ENCODE measurements around the gene GALNT2.

The GALNT2 gene

GRCh38 chr1:230199034-230199433, 132.0 kb downstream of the GALNT2 start:
- no peaks in the 10 kb centered on the region for H3K9me3 ChIP-seq (ENCODE audit: control insufficient read depth, low read length)
- no peaks in the 10 kb centered on the region for H3K4me1 ChIP-seq (ENCODE audit: control insufficient read depth, insufficient read depth, low read length)
- peaks cover 30% of the 10 kb centered on the region for H3K36me3 ChIP-seq (ENCODE audit: control insufficient read depth, insufficient read depth, low read length, severe bottlenecking)
- no peaks in the 10 kb centered on the region for H3K27me3 ChIP-seq (replicated peaks; ENCODE audit: control insufficient read depth, insufficient read depth, low read length)
- H3K4me3 ChIP-seq (ENCODE audit: low read length), result no peak overlapping the region
- DNase-seq (ENCODE audit: low read depth), result no peak
- H3K9ac ChIP-seq (ENCODE audit: low read length), result no peak overlapping the region

- Histone ChIP-seq H3K9ac (ENCODE audit: low read length) (no peak overlapping the region), H3K9me3 (ENCODE audit: control insufficient read depth, low read length) (no peaks in the 10 kb centered on the region), H3K4me3 (ENCODE audit: low read length) (no peak overlapping the region), H3K4me1 (ENCODE audit: control insufficient read depth, insufficient read depth, low read length) (peaks cover 2% of the 10 kb centered on the region), H3K27me3 (replicated peaks; ENCODE audit: control insufficient read depth, insufficient read depth, low read length) (no peaks in the 10 kb centered on the region), H3K36me3 (ENCODE audit: control insufficient read depth, insufficient read depth, low read length, severe bottlenecking) (peaks cover 32% of the 10 kb centered on the region)
- no peak for DNase-seq (ENCODE audit: low read depth)
These were observed 132.5 kb downstream of the GALNT2 start for GRCh38 chr1:230199554-230199953.

- no peaks in the 10 kb centered on the region for H3K27me3 ChIP-seq (replicated peaks; ENCODE audit: control insufficient read depth, insufficient read depth, low read length)
- DNase-seq (ENCODE audit: low read depth), result no peak
- no peak overlapping the region for H3K4me3 ChIP-seq (ENCODE audit: low read length)
- no peak overlapping the region for H3K9ac ChIP-seq (ENCODE audit: low read length)
- H3K36me3 ChIP-seq (ENCODE audit: control insufficient read depth, insufficient read depth, low read length, severe bottlenecking), result peaks cover 36% of the 10 kb centered on the region
- H3K9me3 ChIP-seq (ENCODE audit: control insufficient read depth, low read length), result no peaks in the 10 kb centered on the region
- peaks cover 9% of the 10 kb centered on the region for H3K4me1 ChIP-seq (ENCODE audit: control insufficient read depth, insufficient read depth, low read length)
These were observed 133.2 kb downstream of the GALNT2 start for GRCh38 chr1:230200276-230200675.

- Histone ChIP-seq H3K27me3 (replicated peaks; ENCODE audit: control insufficient read depth, insufficient read depth, low read length) (no peaks in the 10 kb centered on the region), H3K4me1 (ENCODE audit: control insufficient read depth, insufficient read depth, low read length) (peaks cover 18% of the 10 kb centered on the region), H3K4me3 (ENCODE audit: low read length) (no peak overlapping the region), H3K9me3 (ENCODE audit: control insufficient read depth, low read length) (no peaks in the 10 kb centered on the region), H3K36me3 (ENCODE audit: control insufficient read depth, insufficient read depth, low read length, severe bottlenecking) (peaks cover 38% of the 10 kb centered on the region), H3K9ac (ENCODE audit: low read length) (no peak overlapping the region)
- DNase-seq (ENCODE audit: low read depth), result no peak
These were observed 134.4 kb downstream of the GALNT2 start for GRCh38 chr1:230201445-230201844.

GRCh38 chr1:230204842-230205241, 137.8 kb downstream of the GALNT2 start:
- H3K27me3 ChIP-seq (replicated peaks; ENCODE audit: control insufficient read depth, insufficient read depth, low read length), result no peaks in the 10 kb centered on the region
- H3K9me3 ChIP-seq (ENCODE audit: control insufficient read depth, low read length), result no peaks in the 10 kb centered on the region
- no peak overlapping the region for H3K4me3 ChIP-seq (ENCODE audit: low read length)
- H3K9ac ChIP-seq (ENCODE audit: low read length), result no peak overlapping the region
- DNase-seq (ENCODE audit: low read depth), result peak; percentile 3
- H3K4me1 ChIP-seq (ENCODE audit: control insufficient read depth, insufficient read depth, low read length), result peaks cover 31% of the 10 kb centered on the region
- H3K36me3 ChIP-seq (ENCODE audit: control insufficient read depth, insufficient read depth, low read length, severe bottlenecking), result peaks cover 46% of the 10 kb centered on the region

GRCh38 chr1:230205719-230206198, 138.7 kb downstream of the GALNT2 start:
- Histone ChIP-seq H3K4me1 (ENCODE audit: control insufficient read depth, insufficient read depth, low read length) (peaks cover 40% of the 10 kb centered on the region), H3K9ac (ENCODE audit: low read length) (no peak overlapping the region), H3K36me3 (ENCODE audit: control insufficient read depth, insufficient read depth, low read length, severe bottlenecking) (peaks cover 46% of the 10 kb centered on the region), H3K4me3 (ENCODE audit: low read length) (no peak overlapping the region), H3K9me3 (ENCODE audit: control insufficient read depth, low read length) (no peaks in the 10 kb centered on the region), H3K27me3 (replicated peaks; ENCODE audit: control insufficient read depth, insufficient read depth, low read length) (no peaks in the 10 kb centered on the region)
- DNase-seq (ENCODE audit: low read depth), result peak; percentile 34

GRCh38 chr1:230206207-230206606, 139.2 kb downstream of the GALNT2 start:
- Histone ChIP-seq H3K36me3 (ENCODE audit: control insufficient read depth, insufficient read depth, low read length, severe bottlenecking) (peaks cover 46% of the 10 kb centered on the region), H3K9me3 (ENCODE audit: control insufficient read depth, low read length) (no peaks in the 10 kb centered on the region), H3K27me3 (replicated peaks; ENCODE audit: control insufficient read depth, insufficient read depth, low read length) (no peaks in the 10 kb centered on the region), H3K4me3 (ENCODE audit: low read length) (no peak overlapping the region), H3K9ac (ENCODE audit: low read length) (no peak overlapping the region), H3K4me1 (ENCODE audit: control insufficient read depth, insufficient read depth, low read length) (peaks cover 45% of the 10 kb centered on the region)
- DNase-seq (ENCODE audit: low read depth), result no peak

GRCh38 chr1:230206976-230207375, 139.9 kb downstream of the GALNT2 start:
- H3K36me3 ChIP-seq (ENCODE audit: control insufficient read depth, insufficient read depth, low read length, severe bottlenecking), result peaks cover 46% of the 10 kb centered on the region
- no peaks in the 10 kb centered on the region for H3K27me3 ChIP-seq (replicated peaks; ENCODE audit: control insufficient read depth, insufficient read depth, low read length)
- no peaks in the 10 kb centered on the region for H3K9me3 ChIP-seq (ENCODE audit: control insufficient read depth, low read length)
- peaks cover 46% of the 10 kb centered on the region for H3K4me1 ChIP-seq (ENCODE audit: control insufficient read depth, insufficient read depth, low read length)
- no peak overlapping the region for H3K4me3 ChIP-seq (ENCODE audit: low read length)
- no peak overlapping the region for H3K9ac ChIP-seq (ENCODE audit: low read length)
- no peak for DNase-seq (ENCODE audit: low read depth)

GRCh38 chr1:230207598-230207997, 140.6 kb downstream of the GALNT2 start:
- H3K4me3 ChIP-seq (ENCODE audit: low read length), result no peak overlapping the region
- DNase-seq (ENCODE audit: low read depth), result no peak

GRCh38 chr1:230208619-230209261, 141.7 kb downstream of the GALNT2 start:
- no peak for DNase-seq (ENCODE audit: low read depth)
- Histone ChIP-seq H3K27me3 (replicated peaks; ENCODE audit: control insufficient read depth, insufficient read depth, low read length) (no peaks in the 10 kb centered on the region), H3K9me3 (ENCODE audit: control insufficient read depth, low read length) (no peaks in the 10 kb centered on the region), H3K36me3 (ENCODE audit: control insufficient read depth, insufficient read depth, low read length, severe bottlenecking) (peaks cover 29% of the 10 kb centered on the region), H3K9ac (ENCODE audit: low read length) (no peak overlapping the region), H3K4me1 (ENCODE audit: control insufficient read depth, insufficient read depth, low read length) (peaks cover 46% of the 10 kb centered on the region), H3K4me3 (ENCODE audit: low read length) (no peak overlapping the region)

More at GRCh38 chr1:230207598-230207997, 140.6 kb downstream of the GALNT2 start:
- H3K27me3 ChIP-seq (replicated peaks; ENCODE audit: control insufficient read depth, insufficient read depth, low read length), result no peaks in the 10 kb centered on the region
- peaks cover 40% of the 10 kb centered on the region for H3K36me3 ChIP-seq (ENCODE audit: control insufficient read depth, insufficient read depth, low read length, severe bottlenecking)
- H3K9me3 ChIP-seq (ENCODE audit: control insufficient read depth, low read length), result no peaks in the 10 kb centered on the region
- H3K9ac ChIP-seq (ENCODE audit: low read length), result no peak overlapping the region
- peaks cover 46% of the 10 kb centered on the region for H3K4me1 ChIP-seq (ENCODE audit: control insufficient read depth, insufficient read depth, low read length)

GRCh38 chr1:230210326-230210980, 143.4 kb downstream of the GALNT2 start:
- no peaks in the 10 kb centered on the region for H3K9me3 ChIP-seq (ENCODE audit: control insufficient read depth, low read length)
- H3K4me1 ChIP-seq (ENCODE audit: control insufficient read depth, insufficient read depth, low read length), result peaks cover 48% of the 10 kb centered on the region
- H3K4me3 ChIP-seq (ENCODE audit: low read length), result peak overlapping the region; percentile 42
- H3K36me3 ChIP-seq (ENCODE audit: control insufficient read depth, insufficient read depth, low read length, severe bottlenecking), result peaks cover 12% of the 10 kb centered on the region
- peak; percentile 56 for DNase-seq (ENCODE audit: low read depth)
- H3K9ac ChIP-seq (ENCODE audit: low read length), result peak overlapping the region; percentile 59
- H3K27me3 ChIP-seq (replicated peaks; ENCODE audit: control insufficient read depth, insufficient read depth, low read length), result no peaks in the 10 kb centered on the region
